CD4-positive, alpha-beta T cell treated with Interleukin-12 subunit alpha and Interleukin-12 subunit beta, for 1 hour (primary cell): Measurements from ENCODE around the gene PRSS27.
"Not testable (repeated sequence)": the region's sequence is repeated elsewhere in the genome, so short reads cannot be mapped to it uniquely, and the experiment has no call there.

Source experiments
- DNase-seq: peaks from one replicate; pipeline ENCODE4 v3.0.0-alpha.2; 2020

The PRSS27 gene

GRCh38 chr16:2670017-2670416 is 50.0 kb downstream of the PRSS27 start:
- peak; percentile 68 for DNase-seq

GRCh38 chr16:2669587-2669986 is 50.4 kb downstream of the PRSS27 start:
- not testable (repeated sequence) for DNase-seq

- DNase-seq, result not testable (repeated sequence)
Observed at GRCh38 chr16:2666671-2667070, 53.4 kb downstream of the PRSS27 start.

GRCh38 chr16:2664574-2664982 is 55.4 kb downstream of the PRSS27 start:
- DNase-seq, result no peak

- DNase-seq, result peak; percentile 54
Observed at GRCh38 chr16:2663553-2664546, 56.2 kb downstream of the PRSS27 start.
